HG03521 (cell line): ENCODE results near the gene AADAC.
"Not testable (repeated sequence)": the region's sequence is repeated elsewhere in the genome, so short reads cannot be mapped to it uniquely, and the experiment has no call there.

Experiments used
- ATAC-seq: cut with Tn5 transposase; IDR thresholded peaks from one replicate; pipeline ENCODE4 v1.9.1; 2021; ENCODE audit warnings: mild to moderate bottlenecking, moderate library complexity; ENCODE audit not compliant: unreplicated experiment

The AADAC gene, protein sequence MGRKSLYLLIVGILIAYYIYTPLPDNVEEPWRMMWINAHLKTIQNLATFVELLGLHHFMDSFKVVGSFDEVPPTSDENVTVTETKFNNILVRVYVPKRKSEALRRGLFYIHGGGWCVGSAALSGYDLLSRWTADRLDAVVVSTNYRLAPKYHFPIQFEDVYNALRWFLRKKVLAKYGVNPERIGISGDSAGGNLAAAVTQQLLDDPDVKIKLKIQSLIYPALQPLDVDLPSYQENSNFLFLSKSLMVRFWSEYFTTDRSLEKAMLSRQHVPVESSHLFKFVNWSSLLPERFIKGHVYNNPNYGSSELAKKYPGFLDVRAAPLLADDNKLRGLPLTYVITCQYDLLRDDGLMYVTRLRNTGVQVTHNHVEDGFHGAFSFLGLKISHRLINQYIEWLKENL

GRCh38 chr3:151813799-151814198 is at the start of gene AADAC:
AADAC (plus strand) TSS chr3:151814116; CDS start chr3:151814163, 47 bp downstream.
- no peak for ATAC-seq

GRCh38 chr3:151764699-151765098 is 49.2 kb upstream of the AADAC start:
- ATAC-seq = not testable (repeated sequence)

GRCh38 chr3:151765685-151766084 is 48.2 kb upstream of the AADAC start:
- no peak for ATAC-seq

DNA sequence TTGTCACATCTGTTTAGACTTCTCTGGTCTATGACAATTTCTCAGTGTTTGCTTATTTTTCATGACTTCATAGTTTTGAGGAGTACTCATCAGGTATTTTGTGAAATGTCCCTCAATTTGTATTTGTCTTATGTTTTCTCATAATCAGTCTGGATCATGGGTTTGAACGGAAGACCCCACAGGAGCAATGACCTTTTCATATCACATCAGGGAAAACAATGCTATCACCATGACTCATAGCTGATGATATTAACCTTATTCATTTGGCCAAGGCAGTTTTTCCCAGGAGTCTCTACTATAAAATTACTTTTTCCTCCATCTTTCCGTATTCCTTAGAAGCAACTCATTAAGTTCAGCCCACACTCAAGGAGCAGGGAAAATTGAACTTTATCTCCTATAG is 47.5 kb upstream of the AADAC start:
- no peak for ATAC-seq

GRCh38 chr3:151768393-151768930 is 45.5 kb upstream of the AADAC start:
- ATAC-seq = no peak

GRCh38 chr3:151769175-151769574 is 44.7 kb upstream of the AADAC start:
- no peak for ATAC-seq

DNA sequence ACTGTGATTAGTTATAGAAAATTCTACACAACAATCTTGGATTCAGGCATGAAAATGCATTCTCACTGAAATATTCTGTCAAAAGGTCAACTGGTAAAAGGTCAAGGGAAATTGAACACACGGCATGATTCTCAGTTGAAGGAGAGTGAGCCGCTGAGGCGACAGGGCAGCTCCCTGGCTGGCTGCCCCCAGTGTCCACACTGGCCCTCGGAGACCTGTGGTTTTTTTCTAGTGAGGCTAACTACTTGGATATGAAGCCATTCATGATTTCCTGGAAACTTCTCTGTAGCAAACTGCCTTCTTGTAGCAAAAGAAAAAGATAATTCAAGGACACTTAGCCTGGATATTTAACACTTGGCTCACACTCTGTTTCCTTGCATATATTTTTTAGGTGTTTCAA is 43.0 kb upstream of the AADAC start:
- ATAC-seq = no peak

DNA sequence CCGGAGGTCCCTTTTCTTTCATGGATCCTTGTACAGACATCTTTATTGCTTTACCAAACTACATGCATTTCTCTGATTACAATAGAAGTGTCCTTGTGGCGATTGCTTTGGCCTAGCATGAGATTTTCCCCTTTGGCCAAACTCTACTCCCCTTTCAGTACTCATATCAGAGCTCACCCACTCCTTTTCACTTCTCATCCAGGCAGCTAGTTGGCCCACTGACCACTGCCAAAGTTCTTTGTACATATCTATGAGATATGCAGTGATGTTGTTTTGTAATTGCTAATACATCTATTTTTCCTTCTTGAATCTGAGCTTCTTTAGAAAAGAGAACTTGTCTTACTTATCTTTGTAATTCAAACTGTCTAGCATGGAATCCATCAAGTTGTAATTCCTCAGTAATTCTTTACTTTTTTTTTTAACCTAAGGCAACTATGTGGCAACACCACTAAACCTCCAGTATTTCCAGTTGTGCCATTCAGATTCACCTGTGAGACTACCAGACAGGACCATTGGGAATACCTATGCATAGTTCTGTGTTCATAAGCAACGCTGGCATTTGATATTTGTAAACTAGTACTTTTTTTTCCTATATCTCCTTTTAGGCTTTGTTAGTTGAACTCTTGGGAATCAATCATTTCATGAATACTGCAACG is 41.0 kb upstream of the AADAC start:
- no peak for ATAC-seq

GRCh38 chr3:151774235-151774634 is 39.7 kb upstream of the AADAC start:
- no peak for ATAC-seq

DNA sequence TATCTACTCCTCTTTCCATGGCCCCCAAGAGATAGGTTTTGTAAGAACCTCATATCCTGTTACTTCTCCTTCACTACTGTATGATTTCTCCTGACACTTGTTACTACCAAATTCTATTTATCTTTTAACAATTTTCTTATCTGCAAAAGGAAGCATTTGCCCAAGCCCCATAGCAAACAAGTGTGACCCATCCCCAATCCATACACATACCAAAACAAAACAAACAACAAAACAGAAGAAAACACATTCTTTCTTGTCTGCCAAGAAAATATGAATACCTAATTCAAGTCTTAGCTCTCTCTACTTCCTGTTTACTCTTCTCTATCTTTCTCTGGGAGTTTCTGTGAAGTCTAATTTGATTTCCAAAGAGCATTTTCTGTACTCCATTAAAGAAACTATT is 39.0 kb upstream of the AADAC start:
- no peak for ATAC-seq

DNA sequence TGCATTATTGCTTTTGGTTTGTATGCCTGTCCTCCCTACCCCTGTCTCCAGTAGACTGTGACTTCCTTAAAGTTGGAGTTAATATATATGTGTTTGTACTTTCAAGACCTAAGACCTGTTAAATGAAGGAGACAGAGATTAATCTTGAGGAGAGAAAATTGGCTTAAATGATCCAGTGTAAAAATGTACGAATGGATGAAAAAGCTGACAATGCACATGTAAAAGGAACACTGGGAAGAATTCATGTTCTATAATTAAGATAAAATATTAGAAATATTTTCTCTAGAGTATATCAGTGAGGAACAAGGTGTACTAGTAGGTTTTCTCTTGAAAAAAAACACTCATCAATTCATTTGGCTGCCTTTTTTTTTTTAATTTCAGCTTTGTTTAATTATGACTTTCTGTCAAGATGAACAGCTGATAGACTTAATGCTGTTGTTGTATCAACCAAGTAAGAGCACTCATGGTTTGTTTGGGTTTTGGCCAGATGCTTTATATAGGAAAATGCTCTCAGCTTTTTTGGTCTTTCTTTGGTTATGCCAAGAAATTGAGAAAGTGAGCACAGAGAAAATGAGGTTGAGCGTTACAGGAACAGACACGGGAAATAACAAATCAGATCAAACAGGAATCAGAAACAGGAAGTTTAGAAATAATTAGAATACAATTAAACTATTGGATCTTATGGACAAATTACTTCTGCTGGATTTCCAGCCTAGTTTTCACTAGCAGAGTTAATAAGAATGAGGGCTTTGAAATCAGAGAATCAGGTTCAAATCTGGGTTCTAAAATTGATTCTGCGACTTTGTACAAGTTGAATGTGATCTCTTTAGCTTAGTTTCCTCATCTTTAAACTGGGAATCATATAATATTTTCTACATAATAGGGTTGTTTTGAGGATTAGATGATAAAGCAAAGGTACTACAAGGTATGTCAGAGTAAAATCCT is 38.3 kb upstream of the AADAC start:
- no peak for ATAC-seq

GRCh38 chr3:151776259-151776740 is 37.6 kb upstream of the AADAC start:
- no peak for ATAC-seq

DNA sequence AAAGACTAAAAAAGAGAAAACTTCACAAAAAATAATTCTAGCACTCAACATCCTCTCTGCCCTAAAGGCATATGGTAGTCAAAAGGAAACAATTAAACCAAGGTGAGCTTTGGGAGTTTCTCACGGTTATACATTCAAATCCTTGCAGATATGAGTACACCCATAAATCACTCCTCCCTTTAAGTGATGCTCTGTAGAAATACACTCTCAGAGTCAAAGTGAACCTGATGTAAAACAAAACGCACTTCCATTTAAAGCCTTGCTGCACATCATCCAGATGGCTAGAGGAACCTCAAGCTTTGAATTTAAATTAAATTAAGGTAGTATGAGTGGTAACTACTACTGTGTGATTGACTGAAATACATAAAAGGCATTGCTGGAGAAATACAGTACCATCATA is 36.0 kb upstream of the AADAC start:
- ATAC-seq = no peak

DNA sequence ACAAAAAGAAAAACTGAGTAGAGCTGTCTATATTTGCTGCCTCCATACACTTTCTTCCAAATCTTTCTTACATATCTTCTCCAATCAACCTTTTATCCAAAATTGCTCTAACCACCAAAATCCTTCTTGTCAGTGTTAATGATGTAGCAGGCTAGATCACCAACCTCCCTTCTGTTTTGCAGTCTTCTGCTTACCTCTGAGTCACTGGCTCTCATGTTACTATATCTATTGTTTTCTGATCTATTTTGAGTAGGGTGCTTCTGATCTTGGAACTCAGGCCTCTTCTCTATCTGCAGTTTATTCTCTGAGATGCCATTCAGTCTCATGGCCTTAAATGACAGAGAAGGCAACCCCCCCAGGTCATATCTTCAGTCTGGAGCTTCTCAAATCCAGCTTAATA is 26.3 kb upstream of the AADAC start:
- ATAC-seq = no peak

GRCh38 chr3:151788401-151788800 is 25.5 kb upstream of the AADAC start:
- ATAC-seq = no peak

GRCh38 chr3:151789853-151790463 is 24.0 kb upstream of the AADAC start:
- no peak for ATAC-seq

DNA sequence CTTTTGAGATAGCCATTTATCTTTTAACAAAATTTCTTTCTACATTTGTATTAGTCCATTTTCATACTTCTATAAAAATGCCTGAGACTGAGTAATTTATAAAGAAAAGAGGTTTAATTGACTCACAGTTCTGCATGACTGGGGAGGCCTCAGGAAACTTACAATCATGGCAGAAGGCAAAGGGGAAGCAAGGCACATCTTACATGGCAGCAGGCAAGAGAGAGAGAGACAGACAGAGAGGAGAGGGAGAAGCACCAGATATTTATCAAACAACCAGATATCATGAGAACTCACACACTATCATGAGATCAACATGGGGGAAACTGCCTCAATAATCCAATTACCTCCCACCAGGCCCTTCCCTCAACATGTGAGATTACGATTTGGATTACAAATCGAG is 23.2 kb upstream of the AADAC start:
- not testable (repeated sequence) for ATAC-seq

DNA sequence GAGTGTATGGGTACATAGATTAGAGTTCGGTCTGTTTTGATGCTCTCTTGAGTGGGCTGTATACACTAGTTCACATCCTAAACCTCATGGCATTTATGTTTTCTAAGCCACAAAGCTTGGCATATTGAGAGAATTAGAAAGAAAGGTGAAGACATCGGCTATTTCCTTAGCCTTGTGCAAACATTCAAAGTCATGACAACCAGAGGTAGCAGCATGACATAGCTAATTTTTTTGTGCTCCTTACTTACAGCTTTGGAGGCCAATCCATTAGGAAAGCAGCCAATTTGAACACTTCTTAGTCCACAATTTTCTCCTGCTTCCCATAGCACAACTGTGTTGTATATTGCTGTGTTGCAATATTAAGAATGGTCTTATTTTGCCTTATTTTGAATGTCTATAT is 21.5 kb upstream of the AADAC start:
- no peak for ATAC-seq

- no peak for ATAC-seq
Measured at GRCh38 chr3:151793636-151794035, 20.3 kb upstream of the AADAC start.

DNA sequence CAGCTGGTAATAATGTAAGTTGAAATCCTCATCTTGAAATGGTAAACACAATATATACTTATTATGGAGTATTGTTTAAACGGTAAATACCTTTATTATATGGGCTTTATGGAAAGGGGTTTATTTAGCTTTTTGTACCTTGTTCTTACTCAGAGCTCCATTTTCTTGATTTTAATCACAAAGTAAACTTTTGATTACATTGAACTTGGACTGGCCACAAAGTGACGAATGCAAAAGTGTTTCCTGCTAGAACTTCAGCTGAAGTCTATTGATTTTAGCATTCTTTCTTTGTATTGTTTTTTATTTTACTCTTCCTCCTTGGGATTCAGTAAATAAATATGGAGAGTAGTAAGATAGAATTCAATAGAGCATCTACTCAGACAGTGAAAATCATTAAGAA is 19.8 kb upstream of the AADAC start:
- no peak for ATAC-seq

- no peak for ATAC-seq
Measured at GRCh38 chr3:151795276-151795675, 18.6 kb upstream of the AADAC start.
